ENCODE data around the gene CBFA2T2.

DNA sequence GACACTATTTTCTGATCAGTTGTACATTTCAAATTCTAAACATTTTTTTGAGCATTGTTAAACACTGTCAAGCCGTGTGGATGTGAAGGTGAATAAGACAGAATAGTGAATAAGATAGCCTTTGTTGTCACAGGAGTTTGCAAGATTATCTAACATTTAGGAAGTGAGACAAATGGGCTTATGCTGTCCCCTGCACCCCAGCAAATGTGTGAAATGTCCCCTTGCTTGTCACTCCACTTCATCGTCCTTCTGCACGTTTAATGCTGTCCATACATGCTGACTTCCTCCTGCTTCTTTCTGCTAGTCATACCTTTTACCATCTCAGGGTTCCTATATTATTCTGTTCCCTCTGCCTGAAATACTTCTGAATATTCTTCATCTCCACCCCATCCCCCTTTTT is 62.6 kb downstream of the CBFA2T2 start:
- TF ChIP-seq, protein P1, sequence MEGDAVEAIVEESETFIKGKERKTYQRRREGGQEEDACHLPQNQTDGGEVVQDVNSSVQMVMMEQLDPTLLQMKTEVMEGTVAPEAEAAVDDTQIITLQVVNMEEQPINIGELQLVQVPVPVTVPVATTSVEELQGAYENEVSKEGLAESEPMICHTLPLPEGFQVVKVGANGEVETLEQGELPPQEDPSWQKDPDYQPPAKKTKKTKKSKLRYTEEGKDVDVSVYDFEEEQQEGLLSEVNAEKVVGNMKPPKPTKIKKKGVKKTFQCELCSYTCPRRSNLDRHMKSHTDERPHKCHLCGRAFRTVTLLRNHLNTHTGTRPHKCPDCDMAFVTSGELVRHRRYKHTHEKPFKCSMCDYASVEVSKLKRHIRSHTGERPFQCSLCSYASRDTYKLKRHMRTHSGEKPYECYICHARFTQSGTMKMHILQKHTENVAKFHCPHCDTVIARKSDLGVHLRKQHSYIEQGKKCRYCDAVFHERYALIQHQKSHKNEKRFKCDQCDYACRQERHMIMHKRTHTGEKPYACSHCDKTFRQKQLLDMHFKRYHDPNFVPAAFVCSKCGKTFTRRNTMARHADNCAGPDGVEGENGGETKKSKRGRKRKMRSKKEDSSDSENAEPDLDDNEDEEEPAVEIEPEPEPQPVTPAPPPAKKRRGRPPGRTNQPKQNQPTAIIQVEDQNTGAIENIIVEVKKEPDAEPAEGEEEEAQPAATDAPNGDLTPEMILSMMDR (conservative IDR thresholded peaks at IDR 0.05): no peak
- TF ChIP-seq ZFX (IDR thresholded peaks at IDR 0.05): no peak
